Measurements from ENCODE around the gene RETSAT. TPM values are rescaled to one million over a fixed set of nuclear protein-coding genes. Genes with fewer than 3 reads are reported as not detected.

RETSAT gene
- total and polyA plus RNA-seq, 2 of the 13 experiments (the other 11 are each of a cell fraction or from before 2014, with no cell fraction given): 46.7 to 61.0 TPM

GRCh38 chr2:85326406-85327159 is 27.7 kb downstream of the RETSAT start (continued):
- TF ChIP-seq ZNF275 (CRISPR knock-in tag; IDR thresholded peaks at IDR 0.05; ENCODE audit: borderline replicate concordance) (peak; percentile 27; the same call in 1 of the 2 replicates), SKIL (CRISPR knock-in tag; IDR thresholded peaks at IDR 0.05; ENCODE audit: borderline replicate concordance) (no peak), U2AF1 (optimal IDR thresholded peaks at IDR 0.05; ENCODE audit: low read depth, low read length) (no peak), KDM4B (CRISPR knock-in tag; IDR thresholded peaks at IDR 0.05) (no peak), TFDP1 (CRISPR knock-in tag; IDR thresholded peaks at IDR 0.05; ENCODE audit: borderline replicate concordance) (no peak), ZBTB37 (CRISPR knock-in tag; IDR thresholded peaks at IDR 0.05) (no peak), MTERF4 (CRISPR knock-in tag; IDR thresholded peaks at IDR 0.05) (no peak), RBM39 (IDR thresholded peaks at IDR 0.05; ENCODE audit: low read depth, low read length, poor library complexity, severe bottlenecking) (no peak), TAF1 (CRISPR knock-in tag; IDR thresholded peaks at IDR 0.05) (peak; percentile 68), MXD4 (CRISPR knock-in tag; IDR thresholded peaks at IDR 0.05) (no peak), SSRP1 (CRISPR knock-in tag; IDR thresholded peaks at IDR 0.05) (peak; percentile 84; the same call in 1 of the 2 replicates), MIER3 (CRISPR knock-in tag; IDR thresholded peaks at IDR 0.05; ENCODE audit: borderline replicate concordance) (peak; percentile 53; the same call in 1 of the 2 replicates), ZFAT (CRISPR knock-in tag; conservative IDR thresholded peaks at IDR 0.05) (no peak), ZNF570 (CRISPR knock-in tag; IDR thresholded peaks at IDR 0.05; ENCODE audit: borderline replicate concordance) (no peak), HNRNPL (IDR thresholded peaks at IDR 0.05; ENCODE audit: low read depth, low read length) (no peak), ZNF121 (CRISPR knock-in tag; IDR thresholded peaks at IDR 0.05) (peak; percentile 61), ZBTB8A (CRISPR knock-in tag; IDR thresholded peaks at IDR 0.05; ENCODE audit: borderline replicate concordance, low read depth) (0 out of 2 replicates have a peak, but pooled peaks have one; percentile 60), ZNF704 (CRISPR knock-in tag; IDR thresholded peaks at IDR 0.05; ENCODE audit: borderline replicate concordance) (peak; percentile 33; the same call in 1 of the 2 replicates), HDAC2 (CRISPR knock-in tag; IDR thresholded peaks at IDR 0.05) (0 out of 2 replicates have a peak, but pooled peaks have one; percentile 27), DNMT3B (CRISPR knock-in tag; conservative IDR thresholded peaks at IDR 0.05) (peak; percentile 65; the same call in 1 of the 2 replicates)

All from HepG2 (cell line).